GM10847 (cell line): ENCODE results near the gene TAF6L.

Experiments used
- POLR2A ChIP-seq: IDR thresholded peaks from 2 replicates; pipeline ENCODE4 v1.6.1; 2011; ENCODE audit not compliant: insufficient read length; ENCODE audit errors: extremely low read depth

The TAF6L gene

GRCh38 chr11:62830904-62831519 lies 59.8 kb downstream of the TAF6L start:
- no peak for TF ChIP-seq POLR2A

DNA sequence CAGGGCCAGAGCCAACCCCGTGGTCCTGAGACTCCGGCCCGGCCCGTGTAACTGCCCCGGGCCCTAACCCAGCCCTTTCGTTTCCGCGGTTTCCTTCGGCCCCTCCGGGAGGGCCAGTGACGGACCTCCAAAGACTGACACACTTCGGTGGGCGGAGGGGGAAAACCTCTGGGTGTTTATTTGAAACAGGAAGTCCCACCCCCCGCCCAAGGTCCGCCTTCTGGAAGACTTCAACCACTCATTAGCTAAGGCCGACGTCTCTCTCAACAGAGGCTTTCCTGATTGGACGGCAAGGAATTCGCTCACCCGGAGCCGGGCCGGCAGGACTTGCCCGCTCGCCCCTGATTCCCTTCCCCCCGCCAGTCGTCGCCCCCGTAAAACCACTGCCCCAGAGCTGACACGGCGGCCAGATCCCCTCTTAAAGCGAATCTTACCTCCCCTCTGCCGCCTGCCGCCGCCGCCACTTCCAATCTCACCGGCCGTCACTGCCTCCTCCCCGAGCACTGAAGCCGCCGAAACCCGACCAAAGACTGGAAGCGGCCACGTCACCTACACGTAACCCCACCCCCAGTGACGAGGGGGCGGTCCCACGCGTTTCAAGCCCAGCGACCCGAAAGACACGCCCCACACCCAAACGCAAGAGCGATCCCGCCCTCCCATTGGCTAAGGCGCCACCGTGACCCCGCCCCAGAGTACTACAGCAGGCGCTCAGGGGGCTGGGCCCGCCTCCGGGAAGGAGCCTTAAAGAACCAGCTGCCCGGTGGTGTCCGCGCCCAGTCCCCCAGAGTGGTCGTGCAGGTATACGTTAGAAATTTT lies 60.5 kb downstream of the TAF6L start, which contains the start of gene STX5:
Gene STX5, minus strand, starts transcription at position 532 of the 816 bp plus-strand sequence. CDS start 808 bp downstream, outside the sequence.
- TF ChIP-seq POLR2A = peak; percentile 66

DNA sequence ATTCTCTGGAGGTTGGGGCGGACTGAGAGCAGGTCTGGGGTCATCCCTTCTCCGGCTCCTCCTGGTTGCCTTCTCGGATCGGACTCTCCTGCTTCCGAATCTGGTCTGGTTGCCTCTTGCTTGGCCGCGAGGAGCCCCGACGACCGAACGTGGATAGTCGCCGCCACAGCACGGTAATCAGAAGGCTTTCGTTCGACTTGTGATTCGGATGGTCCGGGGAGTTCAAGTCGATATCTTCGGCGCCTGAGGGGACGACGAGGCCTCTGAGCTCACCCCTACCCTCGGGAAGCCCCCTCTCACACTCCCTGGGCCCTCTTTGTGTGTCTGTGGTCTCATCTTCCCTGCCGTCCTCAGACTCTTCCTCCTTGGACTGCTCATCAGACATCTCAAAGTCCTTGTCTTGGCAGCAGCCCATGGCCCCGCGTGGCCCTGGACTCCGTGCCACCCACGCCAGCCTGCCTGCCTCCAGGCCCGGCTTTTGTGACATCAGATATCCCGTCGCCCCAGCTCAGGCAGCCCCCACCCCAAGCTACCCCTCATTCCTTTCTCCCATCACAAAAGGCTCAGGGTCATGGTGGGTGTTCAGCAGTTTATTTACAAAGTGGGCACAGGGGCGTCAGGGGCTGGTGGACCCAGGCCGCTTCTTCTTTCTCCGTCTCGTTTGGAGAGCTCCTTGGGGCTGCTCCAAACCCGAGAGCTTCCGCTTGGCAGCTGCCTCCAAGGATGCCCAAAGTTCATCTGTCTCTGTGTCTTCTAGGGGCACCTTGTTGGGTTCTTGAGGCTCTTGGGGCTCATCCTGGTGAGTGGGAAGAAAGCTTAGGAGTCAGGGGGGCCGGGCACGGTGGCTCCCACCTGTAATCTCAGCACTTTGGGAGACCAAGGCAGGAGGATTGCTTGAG lies 61.4 kb downstream of the TAF6L start, which contains the start of gene TEX54:
Gene TEX54, minus strand, starts transcription at position 506 of the 899 bp plus-strand sequence.
- no peak for TF ChIP-seq POLR2A

DNA sequence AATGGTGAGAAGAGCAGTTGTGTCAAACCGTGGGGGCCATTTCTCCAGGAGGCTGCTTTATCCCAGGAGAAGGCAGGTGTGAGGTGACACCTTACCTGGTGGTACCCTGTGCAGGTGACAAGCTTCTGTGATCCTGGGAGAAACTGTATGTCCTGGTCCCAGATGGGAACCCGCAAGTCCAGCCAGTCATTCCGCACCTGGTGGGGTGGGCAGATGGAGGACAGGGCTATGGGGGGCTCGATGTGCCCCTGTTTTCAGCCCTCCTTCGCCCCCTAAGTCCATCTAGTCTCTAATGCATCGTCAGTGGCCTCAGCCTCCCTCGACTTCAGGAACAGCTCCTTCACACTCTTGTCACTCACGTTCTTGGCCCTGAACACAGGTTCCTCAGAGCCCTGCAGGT lies 64.1 kb downstream of the TAF6L start:
- no peak for TF ChIP-seq POLR2A
